Karpas-422 (cell line): ENCODE results near the gene IREB2. TPM values are rescaled to one million over a fixed set of nuclear protein-coding genes. Genes with fewer than 3 reads are reported as not detected.

Experiments used
- DNase-seq: peaks from one replicate; pipeline ENCODE4 v3.0.0-alpha.2; 2015
- H2AFZ ChIP-seq: fragments of 200-600 bp; sonication (generic); 2 replicates; pipeline ENCODE4 v1.6.1; 2014; ENCODE audit warnings: antibody characterized with exemption, low read length, mixed read lengths
- H3K27ac ChIP-seq: fragments of 200-600 bp; sonication (generic); 2 replicates; pipeline ENCODE4 v1.5.1; 2014; ENCODE audit warnings: mild to moderate bottlenecking, low read length, moderate library complexity
- H3K27me3 ChIP-seq: fragments of 200-600 bp; sonication (generic); 2 replicates; pipeline ENCODE4 v1.6.1; 2014; ENCODE audit warnings: low read length, mixed read lengths
- H3K36me3 ChIP-seq: fragments of 200-600 bp; sonication (generic); 2 replicates; pipeline ENCODE4 v1.6.1; 2014; ENCODE audit warnings: low read length, mixed read lengths; ENCODE audit not compliant: insufficient read depth
- H3K4me1 ChIP-seq: fragments of 200-600 bp; sonication (generic); 2 replicates; pipeline ENCODE4 v1.6.1; 2014; ENCODE audit warnings: mild to moderate bottlenecking, low read length, mixed read lengths
- H3K4me2 ChIP-seq: fragments of 200-600 bp; sonication (generic); 2 replicates; pipeline ENCODE4 v1.6.1; 2014; ENCODE audit warnings: low read length, low read depth, mild to moderate bottlenecking; ENCODE audit not compliant: poor library complexity, severe bottlenecking
- H3K4me3 ChIP-seq: fragments of 200-600 bp; sonication (generic); 2 replicates; pipeline ENCODE4 v1.5.1; 2014; ENCODE audit warnings: mild to moderate bottlenecking, antibody characterized with exemption, low read length, mixed read lengths
- H3K79me2 ChIP-seq: fragments of 200-600 bp; sonication (generic); 2 replicates; pipeline ENCODE4 v1.6.1; 2014; ENCODE audit warnings: mild to moderate bottlenecking, low read length, mixed read lengths
- H3K9ac ChIP-seq: fragments of 200-600 bp; sonication (generic); 2 replicates; pipeline ENCODE4 v1.6.0; 2014; ENCODE audit warnings: low read length
- H3K9me2 ChIP-seq: fragments of 200-600 bp; sonication (generic), shearing (Covaris generic); replicated peaks from 2 replicates; pipeline ENCODE4 v1.6.0; 2014; ENCODE audit warnings: mild to moderate bottlenecking, low read length, moderate library complexity; ENCODE audit not compliant: insufficient read depth
- H3K9me3 ChIP-seq: fragments of 300-700, 200-600 bp; sonication (generic); 2 replicates; pipeline ENCODE4 v1.6.1; 2014; ENCODE audit warnings: low read length, mixed read lengths
- H4K20me1 ChIP-seq: fragments of 200-600 bp; sonication (generic); 2 replicates; pipeline ENCODE4 v1.6.1; 2014; ENCODE audit warnings: mild to moderate bottlenecking, antibody characterized with exemption, low read length, low read depth; ENCODE audit not compliant: insufficient read depth
- total RNA-seq: library from RNA; depleted of rRNA; stranded (reverse); fragments of >200 nt; shearing (Covaris generic); gene quantifications from 2 replicates; pipeline ENCODE4 v1.2.3, GENCODE V29; 2014; ENCODE audit warnings: low replicate concordance

Gene IREB2
- total RNA-seq, 1 experiment from 2014 or later: 36.2 TPM

DNA sequence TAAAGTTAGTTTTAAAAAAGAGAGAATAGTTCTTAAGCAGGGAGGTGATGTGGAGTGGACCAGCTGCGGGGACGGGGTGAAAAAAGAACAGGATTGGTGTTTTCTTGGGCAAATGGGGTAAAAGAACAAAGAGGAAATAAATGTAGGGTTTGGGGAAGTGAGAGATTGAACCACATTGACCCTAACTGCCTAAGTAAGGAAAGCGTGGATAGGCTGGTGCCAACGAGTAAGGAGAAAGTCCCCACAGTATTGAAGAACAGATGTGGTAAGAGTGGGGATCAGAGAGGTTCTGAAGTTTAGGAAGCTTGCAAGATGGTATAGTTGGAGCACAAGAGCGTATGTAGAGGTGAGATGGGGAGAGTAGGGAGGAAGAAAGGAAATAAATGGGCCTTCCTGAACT lies 17.0 kb downstream of the IREB2 start:
- Histone ChIP-seq H3K4me1 (peaks cover 54% of the 10 kb centered on the region), H3K9me3 (no peaks in the 10 kb centered on the region), H3K9ac (no peak overlapping the region), H2AFZ (no peak overlapping the region), H4K20me1 (peaks cover 33% of the 10 kb centered on the region), H3K79me2 (peaks cover 100% of the 10 kb centered on the region), H3K9me2 (no peaks in the 10 kb centered on the region), H3K27ac (peak overlapping the region; percentile 39; the same call in 1 of the 2 replicates), H3K36me3 (peaks cover 22% of the 10 kb centered on the region; the same call in 1 of the 2 replicates), H3K4me2 (peak overlapping the region; percentile 64), H3K27me3 (no peaks in the 10 kb centered on the region), H3K4me3 (no peak overlapping the region)
- no peak for DNase-seq

DNA sequence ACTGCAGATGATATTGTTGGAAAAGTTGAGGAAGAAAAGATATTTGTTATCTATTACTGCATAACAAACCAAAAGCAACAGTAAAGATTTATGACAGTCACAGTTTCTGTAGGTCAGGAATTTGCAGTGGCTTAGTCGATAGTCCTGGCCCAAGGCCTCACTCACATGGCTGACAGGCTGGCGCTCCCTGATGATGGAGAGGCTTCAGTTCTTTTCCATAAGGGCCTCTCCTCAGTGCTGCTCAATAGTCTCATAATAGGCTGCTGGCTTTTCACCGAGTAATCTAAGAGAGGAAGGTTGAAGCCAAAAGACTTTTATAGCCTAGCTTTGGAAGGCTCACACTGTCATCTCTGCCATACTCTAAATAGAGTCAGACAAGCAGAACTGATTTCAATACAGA lies 17.7 kb downstream of the IREB2 start:
- Histone ChIP-seq H3K36me3 (peaks cover 25% of the 10 kb centered on the region; the same call in 1 of the 2 replicates), H3K9me3 (no peaks in the 10 kb centered on the region), H3K27ac (peak overlapping the region; percentile 32; the same call in 1 of the 2 replicates), H3K4me3 (no peak overlapping the region), H3K9me2 (no peaks in the 10 kb centered on the region), H3K27me3 (no peaks in the 10 kb centered on the region), H4K20me1 (peaks cover 34% of the 10 kb centered on the region), H3K79me2 (peaks cover 100% of the 10 kb centered on the region), H3K4me1 (peaks cover 60% of the 10 kb centered on the region), H2AFZ (no peak overlapping the region), H3K4me2 (no peak overlapping the region), H3K9ac (no peak overlapping the region)
- no peak for DNase-seq

DNA sequence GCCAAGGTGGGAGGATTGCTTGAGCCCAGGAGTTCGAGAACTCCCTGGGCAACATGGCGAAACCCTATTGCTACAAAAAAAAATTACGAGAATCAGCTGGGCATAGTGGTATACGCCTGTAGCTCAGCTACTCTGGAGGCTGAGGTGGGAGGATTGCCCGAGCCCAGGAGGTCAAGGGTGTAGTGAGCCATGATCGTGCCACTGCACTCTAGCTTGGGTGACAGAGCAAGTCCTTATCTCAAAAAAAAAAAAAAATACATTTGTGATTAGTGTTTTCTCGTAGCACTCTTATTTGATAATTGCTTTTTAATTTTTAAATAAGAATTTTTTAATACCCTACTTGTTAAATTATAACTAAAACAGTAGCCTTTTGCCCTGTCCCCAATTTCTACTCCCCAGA lies 18.4 kb downstream of the IREB2 start:
- H3K9ac ChIP-seq: no peak overlapping the region
- H3K4me1 ChIP-seq: peaks cover 64% of the 10 kb centered on the region

DNA sequence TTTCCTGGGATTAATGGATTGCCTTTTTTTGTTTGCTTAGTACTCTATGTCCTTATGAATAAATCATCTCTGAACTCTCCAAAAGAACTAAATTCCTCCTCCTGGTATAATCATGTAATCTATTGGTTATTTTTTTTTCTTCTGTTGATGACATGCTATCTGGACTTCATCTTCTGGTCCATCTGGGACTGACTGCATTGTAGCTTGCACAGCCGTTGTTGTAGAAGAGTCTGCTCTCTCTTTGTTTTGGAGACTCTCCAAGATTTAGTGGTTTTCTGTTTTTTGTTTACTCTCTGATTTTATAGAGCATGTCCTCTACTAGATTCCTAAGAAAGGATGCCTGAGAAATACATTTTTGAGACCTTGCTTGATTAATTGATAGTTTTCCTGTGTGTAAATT lies 19.1 kb downstream of the IREB2 start:
- Histone ChIP-seq H3K27ac (no peak overlapping the region), H4K20me1 (peaks cover 37% of the 10 kb centered on the region)

More for the DNA sequence above, 18.4 kb downstream of the IREB2 start:
- H3K9me2 ChIP-seq: no peaks in the 10 kb centered on the region
- H3K27ac ChIP-seq: 0 out of 2 replicates have a peak overlapping the region, but pooled peaks have one; percentile 10
- H3K4me3 ChIP-seq: no peak overlapping the region
- peaks cover 28% of the 10 kb centered on the region; the same call in 1 of the 2 replicates for H3K36me3 ChIP-seq
- H3K4me2 ChIP-seq: no peak overlapping the region
- peaks cover 100% of the 10 kb centered on the region for H3K79me2 ChIP-seq
- no peaks in the 10 kb centered on the region for H3K27me3 ChIP-seq
- H3K9me3 ChIP-seq: no peaks in the 10 kb centered on the region
- DNase-seq: no peak
- H2AFZ ChIP-seq: no peak overlapping the region
- H4K20me1 ChIP-seq: peaks cover 37% of the 10 kb centered on the region

DNA sequence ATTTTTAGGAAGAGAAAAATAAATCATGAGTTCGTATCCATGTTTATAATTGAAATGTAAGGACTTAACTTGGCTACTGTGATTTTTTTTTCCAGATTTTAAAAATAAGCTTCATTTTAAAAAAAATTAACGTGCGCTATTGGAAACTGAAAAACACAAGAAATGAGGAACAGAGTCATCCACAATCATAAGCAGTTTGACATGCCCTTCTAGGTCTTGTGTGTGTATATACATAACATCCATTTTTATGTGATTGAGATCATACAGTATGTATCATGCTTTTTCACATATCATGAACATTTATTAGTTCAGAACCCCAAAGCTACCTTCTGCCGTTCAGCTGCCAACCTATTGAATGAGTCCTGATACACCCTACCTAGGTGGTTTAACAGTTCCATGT lies 22.7 kb downstream of the IREB2 start:
- Histone ChIP-seq H3K9me2 (no peaks in the 10 kb centered on the region), H2AFZ (no peak overlapping the region), H3K9me3 (no peaks in the 10 kb centered on the region), H3K79me2 (peaks cover 97% of the 10 kb centered on the region), H3K4me3 (no peak overlapping the region), H3K36me3 (peaks cover 51% of the 10 kb centered on the region; the same call in 1 of the 2 replicates), H3K27ac (0 out of 2 replicates have a peak overlapping the region, but pooled peaks have one; percentile 30), H3K4me2 (no peak overlapping the region), H3K4me1 (peaks cover 36% of the 10 kb centered on the region), H3K9ac (no peak overlapping the region), H4K20me1 (peaks cover 33% of the 10 kb centered on the region), H3K27me3 (no peaks in the 10 kb centered on the region)
- no peak for DNase-seq

More for the DNA sequence above, 19.1 kb downstream of the IREB2 start:
- Histone ChIP-seq H3K36me3 (peaks cover 26% of the 10 kb centered on the region; the same call in 1 of the 2 replicates), H3K9ac (no peak overlapping the region), H3K9me2 (no peaks in the 10 kb centered on the region), H3K4me2 (no peak overlapping the region), H3K27me3 (no peaks in the 10 kb centered on the region), H3K79me2 (peaks cover 99% of the 10 kb centered on the region), H3K4me3 (no peak overlapping the region), H3K9me3 (no peaks in the 10 kb centered on the region), H2AFZ (no peak overlapping the region), H3K4me1 (peaks cover 61% of the 10 kb centered on the region)
- DNase-seq: no peak

DNA sequence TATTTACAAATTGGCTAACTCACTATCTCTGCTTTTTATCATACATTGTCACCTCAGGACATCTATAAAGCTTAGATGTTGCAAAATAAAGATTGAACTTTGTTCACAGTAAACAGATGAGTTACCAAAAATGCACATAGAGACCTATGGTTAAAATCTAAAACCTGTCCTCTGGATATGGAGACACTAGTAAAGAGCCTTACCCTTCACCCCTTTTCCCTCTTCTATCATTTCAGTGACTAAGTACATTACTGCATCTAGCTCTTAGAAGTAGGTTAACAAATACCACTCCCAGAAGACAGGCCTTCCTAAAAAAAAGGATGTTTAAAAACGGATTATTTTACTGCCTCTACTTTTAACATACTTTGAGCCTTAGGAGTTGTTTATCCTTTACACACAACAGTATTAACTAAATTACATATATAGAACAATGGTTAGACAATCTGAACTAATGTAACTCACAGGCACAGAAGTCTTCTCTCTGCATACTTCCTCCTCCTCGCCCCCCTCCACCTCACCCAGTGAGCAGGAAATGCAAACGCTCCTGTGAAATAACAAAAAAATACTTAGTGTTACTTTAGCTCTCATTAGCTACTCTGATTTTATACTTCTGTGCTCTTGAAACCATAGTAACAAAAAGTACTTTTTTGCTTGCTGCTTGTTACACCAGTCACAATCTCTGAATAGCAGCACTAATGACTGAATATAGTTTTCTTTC lies 23.3 kb downstream of the IREB2 start:
- Histone ChIP-seq H4K20me1 (peaks cover 33% of the 10 kb centered on the region), H3K36me3 (peaks cover 56% of the 10 kb centered on the region), H3K9me2 (no peaks in the 10 kb centered on the region), H2AFZ (no peak overlapping the region), H3K9me3 (no peaks in the 10 kb centered on the region), H3K9ac (no peak overlapping the region), H3K4me1 (peaks cover 32% of the 10 kb centered on the region), H3K4me2 (no peak overlapping the region), H3K79me2 (peaks cover 96% of the 10 kb centered on the region), H3K27me3 (no peaks in the 10 kb centered on the region), H3K27ac (0 out of 2 replicates have a peak overlapping the region, but pooled peaks have one; percentile 30), H3K4me3 (no peak overlapping the region)
- DNase-seq: no peak

DNA sequence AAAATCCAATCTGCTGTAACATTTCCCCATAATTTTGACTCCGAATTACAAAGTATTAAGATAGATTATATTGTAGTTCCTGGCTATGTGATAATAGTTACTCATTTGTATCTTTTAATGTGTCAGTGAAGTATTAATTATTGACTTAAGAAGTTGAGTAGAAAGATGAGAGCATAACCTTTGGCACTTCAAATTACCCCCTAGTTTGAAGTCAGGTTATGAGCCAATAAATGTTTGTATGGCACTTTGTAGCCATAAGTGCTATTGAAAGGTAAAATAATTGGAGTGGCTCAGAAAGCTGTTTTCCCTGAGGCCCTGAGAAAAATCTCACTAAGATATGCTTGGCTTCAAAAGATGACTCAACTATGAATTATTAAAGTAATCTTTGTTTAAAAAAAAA lies 31.0 kb downstream of the IREB2 start:
- H3K36me3 ChIP-seq: peaks cover 65% of the 10 kb centered on the region
- H3K9ac ChIP-seq: no peak overlapping the region
- H3K27ac ChIP-seq: no peak overlapping the region
- H3K9me3 ChIP-seq: no peaks in the 10 kb centered on the region
- no peak for DNase-seq
- H4K20me1 ChIP-seq: no peaks in the 10 kb centered on the region
- no peaks in the 10 kb centered on the region for H3K27me3 ChIP-seq
- no peak overlapping the region for H2AFZ ChIP-seq
- no peak overlapping the region for H3K4me2 ChIP-seq
- no peak overlapping the region for H3K4me3 ChIP-seq
- no peaks in the 10 kb centered on the region for H3K9me2 ChIP-seq
- peaks cover 46% of the 10 kb centered on the region for H3K79me2 ChIP-seq
- H3K4me1 ChIP-seq: peaks cover 14% of the 10 kb centered on the region

DNA sequence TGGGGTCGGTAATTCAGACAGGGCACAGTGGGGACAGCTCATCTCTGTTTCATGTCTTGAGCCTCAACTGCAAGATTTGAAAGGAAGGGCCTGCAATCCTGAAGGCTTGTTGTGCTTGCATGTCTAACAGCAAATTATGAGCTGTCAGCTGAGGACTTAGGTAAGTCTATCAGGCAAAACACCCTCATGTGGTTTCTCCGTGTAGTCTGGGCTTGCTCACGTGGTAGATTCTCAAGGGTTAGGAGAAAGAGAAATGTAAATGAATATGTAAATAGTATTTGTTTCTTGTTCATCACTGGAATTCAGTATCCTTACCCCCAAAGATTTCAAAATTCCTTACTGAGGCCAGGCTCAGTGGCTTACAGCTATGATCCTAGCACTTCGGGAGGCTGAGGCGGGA lies 39.3 kb downstream of the IREB2 start:
- Histone ChIP-seq H3K4me3 (no peak overlapping the region), H3K4me2 (no peak overlapping the region), H4K20me1 (no peaks in the 10 kb centered on the region), H3K27me3 (no peaks in the 10 kb centered on the region), H3K36me3 (peaks cover 61% of the 10 kb centered on the region), H3K27ac (no peak overlapping the region), H3K79me2 (0 out of 2 replicates have a peak, but pooled peaks cover 3% of the 10 kb centered on the region), H2AFZ (no peak overlapping the region), H3K4me1 (no peaks in the 10 kb centered on the region), H3K9me3 (no peaks in the 10 kb centered on the region), H3K9ac (no peak overlapping the region), H3K9me2 (no peaks in the 10 kb centered on the region)
- DNase-seq: no peak
